CD4-positive, alpha-beta memory T cell (primary cell): Measurements from ENCODE around the gene ARID3A. TPM values are rescaled to one million over a fixed set of nuclear protein-coding genes. Genes with fewer than 3 reads are reported as not detected.
"Not testable (repeated sequence)": the region's sequence is repeated elsewhere in the genome, so short reads cannot be mapped to it uniquely, and the experiment has no call there.

ENCODE experiments used
- CTCF ChIA-PET: fragments of 350-600 bp; sonication (Branson Sonifier 250); formaldehyde crosslinking; loops from one replicate; lab custom pipeline; 2021; ENCODE audit warnings: inconsistent platforms; ENCODE audit not compliant: partially characterized antibody; lab: Charles Lee
- POLR2A ChIA-PET: fragments of 350-600 bp; sonication (Branson Sonifier 250); formaldehyde crosslinking; loops from one replicate; lab custom pipeline; 2021; ENCODE audit not compliant: partially characterized antibody; lab: Charles Lee
- DNase-seq, 5 donors: peaks; one replicate each; pipeline versions ENCODE4 v3.0.0 to v3.0.0-alpha.2; 2020 to 2022; ENCODE audit warnings: mixed read lengths in 1 of 5
- H3K27ac ChIP-seq: one replicate; pipeline ENCODE4 v1.7.0; 2013; ENCODE audit warnings: low read depth, low read length
- H3K27me3 ChIP-seq: 2 replicates; pipeline ENCODE4 v1.7.0; 2013; ENCODE audit warnings: mild to moderate bottlenecking, low read length, moderate library complexity; ENCODE audit not compliant: insufficient read depth
- H3K36me3 ChIP-seq: 2 replicates; pipeline ENCODE4 v1.7.0; 2013; ENCODE audit warnings: mild to moderate bottlenecking, low read length, moderate library complexity; ENCODE audit not compliant: insufficient read depth
- H3K4me1 ChIP-seq: 2 replicates; pipeline ENCODE4 v1.7.0; 2013; ENCODE audit warnings: mild to moderate bottlenecking, low read length, moderate library complexity; ENCODE audit not compliant: insufficient read depth
- H3K4me3 ChIP-seq, 2 donors: one replicate each; pipeline ENCODE4 v1.7.0; 2013; ENCODE audit warnings: low read length in 2 of 2, mild to moderate bottlenecking in 1 of 2
- H3K9me3 ChIP-seq, 2 donors: one replicate each; pipeline ENCODE4 v1.7.0; 2013; ENCODE audit warnings: low read length in 2 of 2, control low read depth in 1 of 2; ENCODE audit not compliant: control insufficient read depth in 1 of 2
- H3K27ac Mint-ChIP-seq, 7 donors: one replicate each; pipeline ENCODE4 v1.8.0; 2020 to 2021; ENCODE audit warnings: mixed read lengths in 7 of 7, mild to moderate bottlenecking in 6 of 7, inconsistent platforms in 3 of 7, moderate library complexity in 3 of 7
- H3K27me3 Mint-ChIP-seq, 2 donors: one replicate each; pipeline ENCODE4 v1.8.0; 2020 to 2021; ENCODE audit warnings: mixed read lengths in 2 of 2
- H3K36me3 Mint-ChIP-seq, 2 donors: one replicate each; pipeline ENCODE4 v1.8.0; 2020 to 2021; ENCODE audit warnings: mixed read lengths in 2 of 2, inconsistent platforms in 1 of 2, mild to moderate bottlenecking in 1 of 2
- H3K4me1 Mint-ChIP-seq, 4 donors: one replicate each; pipeline ENCODE4 v1.8.0; 2020 to 2021; ENCODE audit warnings: mixed read lengths in 4 of 4, mild to moderate bottlenecking in 1 of 4
- H3K4me3 Mint-ChIP-seq, 8 donors: one replicate each; pipeline ENCODE4 v1.8.0; 2020 to 2021; ENCODE audit warnings: mixed read lengths in 8 of 8, mild to moderate bottlenecking in 7 of 8, moderate library complexity in 6 of 8, inconsistent platforms in 3 of 8
- H3K9me3 Mint-ChIP-seq, 8 donors: one replicate each; pipeline ENCODE4 v1.8.0; 2020 to 2021; ENCODE audit warnings: mixed read lengths in 8 of 8, mild to moderate bottlenecking in 5 of 8, inconsistent platforms in 3 of 8, moderate library complexity in 1 of 8
- intact Hi-C: fragments of 100-400 bp; cut with micrococcal nuclease; formaldehyde crosslinking; loops from one replicate; pipeline ENCODE4 v1.15.1; 2023
- polyA plus RNA-seq, 2 donors: library from polyadenylated mRNA; unstranded; fragments of 300-500 nt; fragmentation: Illumina TruSeq; gene quantifications; one replicate each; pipeline ENCODE4 v1.2.3, GENCODE V29; 2021
- total RNA-seq, 2 experiments: library from RNA; stranded (reverse); gene quantifications; one replicate each; pipeline ENCODE4 v1.2.3, GENCODE V29; 2021

The ARID3A gene
- total and polyA plus RNA-seq, 4 experiments from 2014 or later, result 0.27 to 9.6 (median 5.2) TPM

DNA sequence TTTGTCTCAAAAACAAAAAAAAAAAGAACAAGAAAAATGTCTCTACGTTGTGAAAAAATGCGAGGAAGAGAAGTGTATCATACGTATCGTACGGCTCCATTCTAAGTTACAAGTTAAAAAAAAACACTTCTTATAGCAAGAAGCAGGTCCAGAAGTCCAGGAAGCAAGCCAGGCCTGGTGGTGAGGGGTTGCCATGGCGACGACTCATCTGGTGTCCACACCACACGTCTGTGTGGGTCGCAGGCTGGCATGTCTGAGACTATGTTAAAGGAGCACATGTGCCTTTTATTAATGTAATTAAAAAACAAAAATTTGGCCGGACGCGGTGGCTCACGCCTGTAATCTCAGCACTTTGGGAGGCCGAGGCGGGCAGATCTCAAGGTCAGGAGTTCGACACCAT, 38.8 kb upstream of the ARID3A start:
- Mint-ChIP-seq H3K27me3 (no peaks in the 10 kb centered on the region), H3K36me3 (peaks cover 0 to 24% of the 10 kb centered on the region in 2 donors), H3K9me3 (no peaks in the 10 kb centered on the region), H3K4me3 (no peak overlapping the region), H3K27ac (no peak overlapping the region), H3K4me1 (peaks cover 0 to 29% (median 3%) of the 10 kb centered on the region in 4 donors)
- no peak overlapping the region for H3K27ac ChIP-seq
- ChIA-PET CTCF (no interaction called here), POLR2A (no interaction called here)
- H3K4me1 ChIP-seq, result peaks cover 22% of the 10 kb centered on the region
- H3K36me3 ChIP-seq, result peaks cover 29% of the 10 kb centered on the region
- no peak overlapping the region for H3K4me3 ChIP-seq
- DNase-seq, result no peak
- H3K9me3 ChIP-seq, result no peaks in the 10 kb centered on the region
- no peaks in the 10 kb centered on the region for H3K27me3 ChIP-seq
- intact Hi-C loops, result no loop called here

DNA sequence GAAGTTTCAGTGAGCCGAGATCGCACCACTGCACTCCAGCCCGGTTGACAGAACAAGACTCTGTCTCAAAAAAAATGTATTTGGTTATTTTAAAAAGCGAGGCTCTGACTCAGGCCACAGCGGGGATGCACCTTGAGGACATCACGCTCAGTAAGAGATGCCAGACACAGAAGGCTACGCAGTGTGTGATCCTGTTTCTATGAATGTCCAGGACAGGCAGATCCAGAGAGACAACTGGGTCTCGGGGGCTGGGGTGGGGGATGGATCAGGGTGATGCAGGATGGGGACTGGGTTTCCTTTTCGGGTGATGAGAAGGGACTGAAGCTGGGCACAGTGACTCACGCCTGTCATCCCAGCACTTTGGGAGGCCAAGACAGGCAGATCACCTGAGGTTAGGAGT, 38.2 kb upstream of the ARID3A start:
- Mint-ChIP-seq H3K9me3 (no peaks in the 10 kb centered on the region), H3K27me3 (no peaks in the 10 kb centered on the region), H3K4me3 (peak overlapping the region in 1 of 8 donors; percentile 29), H3K4me1 (peaks cover 0 to 29% (median 3%) of the 10 kb centered on the region in 4 donors), H3K36me3 (peaks cover 0 to 26% of the 10 kb centered on the region in 2 donors), H3K27ac (peak overlapping the region in 2 of 7 donors; percentile 50 to 95)
- DNase-seq, result no peak
- no peaks in the 10 kb centered on the region for H3K27me3 ChIP-seq
- peaks cover 27% of the 10 kb centered on the region for H3K36me3 ChIP-seq
- H3K4me1 ChIP-seq, result peaks cover 26% of the 10 kb centered on the region
- no peak overlapping the region for H3K4me3 ChIP-seq
- no peak overlapping the region for H3K27ac ChIP-seq
- CTCF ChIA-PET, result interaction anchor here (1.3 kb wide), 1 partner anchor 24 kb away, joined by 4 read pairs; no protein-coding TSS in a partner anchor
- intact Hi-C loops, result no loop called here
- no peaks in the 10 kb centered on the region for H3K9me3 ChIP-seq
- POLR2A ChIA-PET, result no interaction called here

DNA sequence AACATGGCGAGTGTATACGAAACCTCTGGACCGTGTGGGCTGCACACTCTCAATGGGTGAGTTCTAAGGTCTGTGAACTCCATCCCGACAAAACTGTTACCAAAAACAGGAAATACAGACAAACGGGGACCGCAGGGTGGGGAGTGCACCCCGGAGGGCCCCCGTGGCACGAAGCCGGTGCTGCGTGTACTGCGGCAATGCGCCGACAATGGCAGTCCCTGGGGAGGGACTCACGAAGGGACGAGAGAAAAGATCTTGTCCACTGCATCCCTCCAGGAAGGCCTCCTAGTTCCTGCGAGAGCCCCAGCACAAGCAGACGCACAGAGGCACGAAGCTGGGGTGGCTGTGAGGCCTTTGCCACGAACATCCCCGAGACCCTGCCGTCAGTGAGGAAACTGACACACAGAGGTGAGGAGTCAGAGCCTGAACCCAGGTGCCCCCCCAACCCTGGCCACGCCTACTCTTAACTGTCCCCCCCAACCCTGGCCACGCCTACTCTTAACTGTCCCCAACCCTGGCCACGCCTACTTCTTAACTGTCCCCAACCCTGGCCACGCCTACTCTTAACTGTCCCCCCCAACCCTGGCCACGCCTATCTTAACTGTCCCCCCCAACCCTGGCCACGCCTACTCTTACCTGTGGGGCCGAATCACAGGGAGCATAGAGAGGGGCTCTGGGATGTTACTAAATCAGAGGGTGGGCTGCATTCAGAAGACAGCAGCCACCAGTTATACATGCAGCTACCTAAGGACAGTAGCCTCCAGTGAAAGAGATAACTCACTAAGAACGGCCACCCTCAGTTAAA, 37.1 kb upstream of the ARID3A start:
- ChIA-PET POLR2A (interaction anchor here (0.6 to 1.3 kb wide), 2 partner anchors 15 to 31 kb away, joined by 3 to 4 read pairs; no protein-coding TSS in a partner anchor), CTCF (interaction anchor here (0.5 to 1.3 kb wide), 3 partner anchors 25 to 96 kb away, joined by 3 to 4 read pairs (median 3); no protein-coding TSS in a partner anchor)
- intact Hi-C loops, result no loop called here
- Mint-ChIP-seq H3K27me3 (peaks cover 0 to 3% of the 10 kb centered on the region in 2 donors), H3K27ac (peak overlapping the region in 4 of 7 donors; percentile 68 to 95 (median 80)), H3K4me1 (peaks cover 5 to 38% (median 10%) of the 10 kb centered on the region in 4 donors), H3K4me3 (peak overlapping the region in 6 of 8 donors; percentile 59 to 80 (median 72)), H3K9me3 (peaks cover 0 to 6% (median 0%) of the 10 kb centered on the region in 8 donors), H3K36me3 (peaks cover 0 to 28% of the 10 kb centered on the region in 2 donors)
- H3K9me3 ChIP-seq, result no peaks in the 10 kb centered on the region
- no peak overlapping the region for H3K4me3 ChIP-seq
- H3K4me1 ChIP-seq, result peaks cover 33% of the 10 kb centered on the region
- peaks cover 22% of the 10 kb centered on the region for H3K36me3 ChIP-seq
- H3K27me3 ChIP-seq, result no peaks in the 10 kb centered on the region
- H3K27ac ChIP-seq, result peak overlapping the region; percentile 25
- peak in 2 of 5 donors; percentile 68 to 73 for DNase-seq

DNA sequence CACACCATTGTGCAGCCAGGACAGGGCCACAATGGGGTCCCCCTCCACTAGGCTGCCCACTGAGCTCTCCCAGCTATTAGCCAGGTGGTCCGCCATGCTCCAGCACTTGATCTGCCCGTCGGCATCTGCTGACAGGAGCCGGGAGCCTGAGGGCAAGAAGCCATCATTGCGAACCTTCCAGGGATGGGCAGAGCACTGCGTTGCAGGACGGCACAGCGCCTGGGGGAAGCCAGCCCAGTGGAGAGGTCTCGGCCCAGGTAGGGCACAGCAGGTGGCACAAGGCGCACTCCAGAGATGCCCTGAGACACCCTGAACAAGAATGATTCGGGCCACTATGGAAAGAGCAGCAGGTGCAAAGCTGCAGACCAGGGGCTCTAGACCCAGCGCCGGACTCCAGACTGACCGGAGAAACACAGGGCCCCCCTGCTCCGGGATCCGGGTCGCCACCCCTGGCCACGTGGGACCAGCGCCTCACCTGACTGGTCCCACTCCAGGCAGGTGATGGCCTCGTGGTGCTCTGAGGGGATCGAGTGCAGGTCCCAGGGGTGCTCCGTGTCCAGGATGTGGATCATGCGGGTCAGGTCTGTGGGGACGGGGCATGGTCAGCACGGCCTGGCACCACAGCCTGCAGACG, 36.1 kb upstream of the ARID3A start:
- CTCF ChIA-PET, result interaction anchor here (0.5 kb wide), 1 partner anchor 32 kb away, joined by 3 read pairs; no protein-coding TSS in a partner anchor
- no peak for DNase-seq
- peak overlapping the region in 4 of 8 donors; percentile 23 to 74 (median 34) for H3K4me3 Mint-ChIP-seq
- Histone ChIP-seq H3K27ac (no peak overlapping the region), H3K4me1 (peaks cover 39% of the 10 kb centered on the region), H3K4me3 (no peak overlapping the region), H3K27me3 (no peaks in the 10 kb centered on the region), H3K36me3 (peaks cover 18% of the 10 kb centered on the region), H3K9me3 (no peaks in the 10 kb centered on the region)
- intact Hi-C loops, result no loop called here
- H3K9me3 Mint-ChIP-seq, result peaks cover 0 to 6% (median 0%) of the 10 kb centered on the region in 8 donors
- H3K36me3 Mint-ChIP-seq, result peaks cover 0 to 25% of the 10 kb centered on the region in 2 donors
- peaks cover 5 to 45% (median 10%) of the 10 kb centered on the region in 4 donors for H3K4me1 Mint-ChIP-seq
- peaks cover 0 to 3% of the 10 kb centered on the region in 2 donors for H3K27me3 Mint-ChIP-seq
- POLR2A ChIA-PET, result interaction anchor here (0.6 to 1.3 kb wide), 2 partner anchors 16 to 30 kb away, joined by 3 to 4 read pairs; no protein-coding TSS in a partner anchor
- peak overlapping the region in 2 of 7 donors; percentile 87 to 95 for H3K27ac Mint-ChIP-seq

DNA sequence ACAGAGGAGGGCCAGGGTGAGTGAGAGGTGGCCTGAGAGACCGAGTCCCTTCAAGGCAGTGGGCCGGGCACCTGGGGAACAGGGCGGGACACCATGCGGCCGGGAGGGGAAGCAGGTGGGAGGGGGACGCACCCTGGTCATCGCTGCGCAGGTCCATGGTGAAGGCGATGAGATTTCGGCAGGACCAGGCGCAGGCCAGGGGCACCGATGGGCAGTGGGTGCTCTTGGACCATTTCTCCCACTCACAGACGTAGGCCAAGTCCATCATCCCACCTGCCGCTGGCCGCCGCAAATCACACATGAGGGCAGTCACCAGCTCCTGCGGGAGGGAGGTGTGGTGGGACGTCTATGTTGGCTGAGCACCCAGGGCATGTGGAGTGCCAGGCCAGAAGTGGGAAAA, 35.0 kb upstream of the ARID3A start:
- CTCF ChIA-PET, result no interaction called here
- intact Hi-C loops, result no loop called here
- Histone ChIP-seq H3K4me3 (no peak overlapping the region), H3K4me1 (peaks cover 39% of the 10 kb centered on the region), H3K27me3 (no peaks in the 10 kb centered on the region), H3K36me3 (peaks cover 15% of the 10 kb centered on the region), H3K9me3 (no peaks in the 10 kb centered on the region), H3K27ac (no peak overlapping the region)
- peaks cover 7 to 47% (median 11%) of the 10 kb centered on the region in 4 donors for H3K4me1 Mint-ChIP-seq
- H3K9me3 Mint-ChIP-seq, result peaks cover 0 to 6% (median 0%) of the 10 kb centered on the region in 8 donors
- peak overlapping the region in 3 of 7 donors; percentile 32 to 77 (median 63) for H3K27ac Mint-ChIP-seq
- DNase-seq, result no peak
- peaks cover 0 to 21% of the 10 kb centered on the region in 2 donors for H3K36me3 Mint-ChIP-seq
- POLR2A ChIA-PET, result no interaction called here
- H3K4me3 Mint-ChIP-seq, result peak overlapping the region; percentile 41 to 78 (median 67)
- H3K27me3 Mint-ChIP-seq, result peaks cover 0 to 3% of the 10 kb centered on the region in 2 donors

GRCh38 chr19:891421-892200, 34.2 kb upstream of the ARID3A start:
- peak overlapping the region in 5 of 7 donors; percentile 38 to 100 (median 78) for H3K27ac Mint-ChIP-seq
- H3K4me3 Mint-ChIP-seq, result peak overlapping the region; percentile 79 to 87 (median 84)
- H3K4me3 ChIP-seq, result peak overlapping the region in 1 of 2 donors; percentile 76
- H3K9me3 ChIP-seq, H3K27me3 ChIP-seq, H3K27ac ChIP-seq, CTCF ChIA-PET, DNase-seq, H3K27me3 Mint-ChIP-seq, H3K9me3 Mint-ChIP-seq, intact Hi-C loops: not testable (repeated sequence)
- POLR2A ChIA-PET, result interaction anchor here (8.9 kb wide), 1 partner anchor 16 kb away, joined by 252 read pairs; no protein-coding TSS in a partner anchor
- H3K4me1 Mint-ChIP-seq, result peaks cover 7 to 51% (median 11%) of the 10 kb centered on the region in 4 donors
- peaks cover under 1 to 24% of the 10 kb centered on the region in 2 donors for H3K36me3 Mint-ChIP-seq
- peaks cover 11% of the 10 kb centered on the region for H3K36me3 ChIP-seq
- H3K4me1 ChIP-seq, result peaks cover 38% of the 10 kb centered on the region
